Measurements from ENCODE around the gene PARVB. TPM values are rescaled to one million over a fixed set of nuclear protein-coding genes. Genes with fewer than 3 reads are reported as not detected.

Gene PARVB
- total RNA-seq, 1 donor from 2014 or later: 79.9 TPM

DNA sequence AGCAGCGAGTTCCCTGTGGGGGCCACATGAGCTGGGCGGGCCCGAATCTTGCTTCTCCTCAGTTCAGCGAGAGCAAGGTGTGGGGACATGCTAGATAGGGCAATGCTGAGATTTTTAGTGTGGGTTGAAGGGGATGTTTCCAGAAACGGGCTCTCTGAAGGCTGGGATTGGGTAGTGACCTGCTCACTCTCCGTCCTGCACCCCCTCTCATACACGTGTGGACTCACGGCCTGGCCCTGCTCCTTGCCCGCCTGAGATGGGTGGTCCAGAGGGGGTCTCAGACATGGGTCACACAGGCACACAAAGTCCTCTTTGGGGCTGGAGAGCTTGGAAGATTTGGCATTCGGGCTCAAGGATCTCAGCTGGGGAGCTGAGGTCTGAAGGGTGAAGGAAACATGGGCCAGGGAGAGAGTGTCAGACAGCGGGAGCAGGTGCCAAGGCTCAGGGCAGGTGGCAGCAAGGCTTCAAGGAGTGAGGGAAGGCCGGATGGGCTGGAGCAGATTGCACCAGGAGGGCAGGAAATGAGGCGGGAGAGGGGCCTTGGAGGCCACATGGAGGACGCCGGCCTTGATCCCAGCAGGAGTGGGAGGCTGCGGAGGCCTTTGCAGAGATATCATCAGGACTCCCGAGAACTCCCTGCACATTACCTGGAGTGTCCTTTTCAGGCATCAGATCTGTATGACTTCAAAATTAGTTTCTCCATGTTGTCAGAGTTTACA is 74.1 kb downstream of the PARVB start:
- no peak overlapping the region for H3K4me3 ChIP-seq (ENCODE audit: low read depth, low read length)
- no peak for DNase-seq (ENCODE audit: low read depth)
- TF ChIP-seq, protein P1, sequence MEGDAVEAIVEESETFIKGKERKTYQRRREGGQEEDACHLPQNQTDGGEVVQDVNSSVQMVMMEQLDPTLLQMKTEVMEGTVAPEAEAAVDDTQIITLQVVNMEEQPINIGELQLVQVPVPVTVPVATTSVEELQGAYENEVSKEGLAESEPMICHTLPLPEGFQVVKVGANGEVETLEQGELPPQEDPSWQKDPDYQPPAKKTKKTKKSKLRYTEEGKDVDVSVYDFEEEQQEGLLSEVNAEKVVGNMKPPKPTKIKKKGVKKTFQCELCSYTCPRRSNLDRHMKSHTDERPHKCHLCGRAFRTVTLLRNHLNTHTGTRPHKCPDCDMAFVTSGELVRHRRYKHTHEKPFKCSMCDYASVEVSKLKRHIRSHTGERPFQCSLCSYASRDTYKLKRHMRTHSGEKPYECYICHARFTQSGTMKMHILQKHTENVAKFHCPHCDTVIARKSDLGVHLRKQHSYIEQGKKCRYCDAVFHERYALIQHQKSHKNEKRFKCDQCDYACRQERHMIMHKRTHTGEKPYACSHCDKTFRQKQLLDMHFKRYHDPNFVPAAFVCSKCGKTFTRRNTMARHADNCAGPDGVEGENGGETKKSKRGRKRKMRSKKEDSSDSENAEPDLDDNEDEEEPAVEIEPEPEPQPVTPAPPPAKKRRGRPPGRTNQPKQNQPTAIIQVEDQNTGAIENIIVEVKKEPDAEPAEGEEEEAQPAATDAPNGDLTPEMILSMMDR (conservative IDR thresholded peaks at IDR 0.05; ENCODE audit: low read depth, low read length): no peak

DNA sequence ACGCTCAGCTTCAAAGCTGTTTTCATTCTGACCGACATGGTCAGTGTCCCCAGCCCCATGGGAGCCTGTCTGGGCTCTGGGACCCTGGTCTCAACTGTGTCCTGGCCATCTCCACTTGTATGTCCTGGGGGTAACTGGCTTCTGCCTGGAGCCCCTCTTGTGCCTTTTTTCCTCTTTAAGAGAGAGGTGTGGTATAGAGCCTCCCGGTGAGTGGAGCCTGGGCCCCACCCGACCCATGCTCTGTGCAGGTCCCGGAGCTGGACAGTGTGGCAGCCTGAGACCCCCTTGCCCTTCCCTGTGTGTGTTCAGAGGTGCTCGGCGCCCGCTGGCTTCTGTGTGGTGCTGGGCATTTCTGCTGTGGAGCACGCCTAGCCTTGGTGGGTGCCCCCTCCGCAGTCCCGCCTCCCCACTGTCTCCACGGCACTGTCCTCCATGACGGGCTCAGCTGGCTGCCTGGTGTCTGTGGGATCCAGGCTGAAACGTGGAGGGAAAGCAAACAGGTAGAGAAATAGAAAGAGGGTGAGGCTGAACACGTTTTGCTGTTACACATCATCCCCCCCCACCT is 74.9 kb downstream of the PARVB start:
- no peak for DNase-seq (ENCODE audit: low read depth)
- TF ChIP-seq, protein P1 (conservative IDR thresholded peaks at IDR 0.05; ENCODE audit: low read depth, low read length): no peak
- no peak overlapping the region for H3K4me3 ChIP-seq (ENCODE audit: low read depth, low read length)

DNA sequence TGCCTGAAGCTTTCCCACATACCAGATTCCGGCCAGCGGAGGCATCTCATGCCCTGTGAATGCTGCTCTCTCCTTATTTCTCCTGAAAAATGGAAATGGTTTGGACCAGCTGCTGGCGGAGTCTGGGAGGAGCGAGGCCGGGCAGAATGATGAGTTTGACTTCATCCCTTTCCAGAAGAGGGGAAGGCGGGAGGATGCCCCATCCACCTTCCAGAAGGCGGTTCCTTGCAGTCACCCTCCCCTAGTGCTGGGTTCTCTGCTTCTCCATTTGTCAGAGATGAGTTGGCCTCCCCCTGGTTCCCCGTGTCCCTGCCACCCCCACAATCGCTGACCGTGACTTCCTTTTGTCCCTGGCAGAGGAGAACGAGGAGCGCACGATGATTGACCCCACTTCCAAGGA is 75.6 kb downstream of the PARVB start:
- no peak overlapping the region for H3K4me3 ChIP-seq (ENCODE audit: low read depth, low read length)
- TF ChIP-seq, protein P1 (conservative IDR thresholded peaks at IDR 0.05; ENCODE audit: low read depth, low read length): no peak
- DNase-seq (ENCODE audit: low read depth): no peak

DNA sequence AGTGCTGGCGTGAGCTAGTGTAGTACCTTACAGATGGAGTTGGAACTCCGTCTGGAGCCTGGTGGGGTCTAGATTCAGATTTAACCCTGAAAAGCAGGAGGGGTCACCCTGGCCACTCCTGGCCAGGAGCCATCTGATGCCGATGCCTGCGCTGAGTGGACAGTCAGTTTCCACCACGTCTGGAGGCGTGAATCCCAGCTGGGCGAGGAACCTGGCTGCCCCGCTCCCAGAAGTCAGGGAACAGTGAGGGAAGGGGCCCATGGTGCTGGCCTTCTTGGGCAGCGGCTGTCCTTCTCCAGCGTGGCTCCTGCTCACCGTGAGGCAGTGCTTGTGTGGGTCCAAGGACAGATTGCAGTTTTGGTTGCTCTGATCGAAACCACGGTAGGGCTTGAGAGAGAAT is 76.3 kb downstream of the PARVB start:
- TF ChIP-seq, protein P1 (conservative IDR thresholded peaks at IDR 0.05; ENCODE audit: low read depth, low read length): no peak
- no peak overlapping the region for H3K4me3 ChIP-seq (ENCODE audit: low read depth, low read length)
- no peak for DNase-seq (ENCODE audit: low read depth)

DNA sequence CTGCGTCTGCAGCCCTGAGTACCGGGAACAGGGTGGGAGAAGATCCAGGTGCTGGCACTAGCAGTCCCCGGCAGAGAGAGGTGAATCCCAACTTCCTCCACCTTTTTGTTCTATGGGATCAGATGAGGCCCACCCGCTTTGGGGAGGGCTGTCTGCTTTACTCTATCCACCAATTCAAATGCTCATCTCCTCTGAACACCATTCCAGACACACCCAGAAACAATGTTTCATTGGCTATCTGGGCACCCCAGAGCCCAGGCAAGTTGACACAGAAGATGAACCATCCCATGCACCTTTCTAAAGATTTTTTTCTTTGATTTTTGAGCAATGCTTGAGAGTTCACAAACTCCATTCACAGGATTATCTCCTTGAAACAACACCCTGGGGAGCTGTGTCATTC is 78.0 kb downstream of the PARVB start:
- no peak for DNase-seq (ENCODE audit: low read depth)
- TF ChIP-seq, protein P1 (conservative IDR thresholded peaks at IDR 0.05; ENCODE audit: low read depth, low read length): no peak
- no peak overlapping the region for H3K4me3 ChIP-seq (ENCODE audit: low read depth, low read length)

DNA sequence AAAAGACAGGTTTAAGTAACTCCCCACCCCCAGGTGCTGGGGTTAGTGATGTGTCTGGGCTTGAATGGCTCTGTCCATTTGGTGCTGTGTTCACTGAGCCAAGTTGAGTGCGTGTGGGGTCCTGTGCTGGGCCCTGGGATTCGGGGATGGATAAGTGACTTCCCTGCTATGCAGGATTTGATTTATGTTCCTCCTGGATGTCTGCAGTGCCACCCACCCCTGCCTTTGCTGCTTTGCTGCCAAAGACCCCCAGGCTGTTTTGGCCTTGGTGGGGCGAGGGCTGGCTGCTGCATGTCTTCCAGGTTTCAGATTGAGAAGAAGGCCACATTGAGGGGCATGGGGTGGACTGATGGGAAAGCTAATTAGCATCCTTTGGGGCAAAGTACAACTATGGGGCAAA is 78.8 kb downstream of the PARVB start:
- TF ChIP-seq, protein P1 (conservative IDR thresholded peaks at IDR 0.05; ENCODE audit: low read depth, low read length): no peak
- DNase-seq (ENCODE audit: low read depth): no peak
- H3K4me3 ChIP-seq (ENCODE audit: low read depth, low read length): no peak overlapping the region

All from epithelial cell of proximal tubule (primary cell).